OCI-LY3 (cell line): Measurements from ENCODE around the gene OR4N2.
"Not testable (repeated sequence)": the region's sequence is repeated elsewhere in the genome, so short reads cannot be mapped to it uniquely, and the experiment has no call there.

Experiments used
- H2AFZ ChIP-seq: fragments of 200-600, 300-600 bp; shearing (Covaris generic); 2 replicates; pipeline ENCODE4 v1.6.0; 2014; ENCODE audit warnings: antibody characterized with exemption, low read depth, low read length
- H3K27ac ChIP-seq: fragments of 200-600, 300-600 bp; sonication (generic); 2 replicates; pipeline ENCODE4 v1.5.1; 2014; ENCODE audit warnings: mild to moderate bottlenecking, low read length, moderate library complexity, mixed read lengths
- H3K27me3 ChIP-seq: fragments of 200-600, 300-600 bp; sonication (generic); 2 replicates; pipeline ENCODE4 v1.6.1; 2014; ENCODE audit warnings: low read depth, low read length, mixed read lengths
- H3K36me3 ChIP-seq: fragments of 200-600, 300-600 bp; sonication (generic); replicated peaks from 2 replicates; pipeline ENCODE3; 2014; ENCODE audit warnings: low read depth, low read length, mixed read lengths
- H3K4me1 ChIP-seq: fragments of 300-600, 200-600 bp; sonication (generic); 2 replicates; pipeline ENCODE4 v1.6.1; 2014; ENCODE audit warnings: low read length, mixed read lengths
- H3K4me2 ChIP-seq: fragments of 200-600, 300-600 bp; sonication (generic); 2 replicates; pipeline ENCODE4 v1.6.1; 2014; ENCODE audit warnings: low read length, mixed read lengths
- H3K4me3 ChIP-seq: fragments of 300-600, 200-600 bp; sonication (generic); 2 replicates; pipeline ENCODE4 v1.5.1; 2014; ENCODE audit warnings: antibody characterized with exemption, mild to moderate bottlenecking, low read length, moderate library complexity
- H3K79me2 ChIP-seq: fragments of 300-600, 200-600 bp; shearing (Covaris generic); 2 replicates; pipeline ENCODE4 v1.6.1; 2014; ENCODE audit warnings: mild to moderate bottlenecking, low read length, mixed read lengths
- H3K9ac ChIP-seq: fragments of 300-600, 200-600 bp; shearing (Covaris generic); 2 replicates; pipeline ENCODE4 v1.6.0; 2014; ENCODE audit warnings: mild to moderate bottlenecking, low read length, moderate library complexity
- H3K9me3 ChIP-seq: fragments of 200-600, 300-600 bp; shearing (Covaris generic); 2 replicates; pipeline ENCODE4 v1.6.1; 2014; ENCODE audit warnings: low read length, mixed read lengths; ENCODE audit not compliant: insufficient read depth
- H4K20me1 ChIP-seq: fragments of 200-600, 300-600 bp; sonication (generic); 2 replicates; pipeline ENCODE4 v1.6.1; 2016; ENCODE audit warnings: low read length, mixed read lengths; ENCODE audit not compliant: insufficient read depth
- EZH2phosphoT487 ChIP-seq: fragments of 200-600 bp; shearing (Covaris generic); IDR thresholded peaks from 2 replicates; pipeline ENCODE4 v1.6.1; 2018; ENCODE audit warnings: antibody characterized with exemption, mixed run types, low read depth
- TF ChIP-seq, protein P1 (sequence below): fragments of 200-600, 300-600 bp; sonication (generic); IDR thresholded peaks from 2 replicates; pipeline ENCODE4 v1.5.1; 2014; ENCODE audit warnings: antibody characterized with exemption, low read length, low read depth

Gene OR4N2

DNA sequence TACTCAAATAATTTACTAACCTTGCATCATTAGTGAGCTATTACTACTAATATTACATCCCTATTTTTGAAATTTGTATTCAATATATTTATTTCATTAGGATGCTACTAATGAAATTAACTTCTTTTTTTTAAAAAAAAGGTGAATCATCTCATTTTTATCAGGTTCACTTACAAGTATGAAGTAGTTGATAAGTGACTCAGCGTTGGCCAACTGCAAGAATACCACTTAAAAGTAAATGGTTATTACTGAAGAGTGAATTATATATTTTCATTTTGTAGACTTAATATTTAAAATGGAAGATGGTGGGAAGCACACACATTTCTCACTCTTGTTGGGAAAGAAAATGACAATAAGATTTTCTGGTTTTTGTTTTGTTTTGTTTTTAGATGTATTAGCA is 19.6 kb downstream of the OR4N2 start:
- Histone ChIP-seq H3K4me1 (no peaks in the 10 kb centered on the region), H4K20me1 (no peaks in the 10 kb centered on the region), H3K36me3 (no peaks in the 10 kb centered on the region), H2AFZ (no peak overlapping the region), H3K4me2 (no peak overlapping the region), H3K9me3 (no peaks in the 10 kb centered on the region), H3K9ac (no peak overlapping the region), H3K79me2 (no peaks in the 10 kb centered on the region), H3K27ac (no peak overlapping the region), H3K4me3 (no peak overlapping the region), H3K27me3 (no peaks in the 10 kb centered on the region)
- no peak for TF ChIP-seq EZH2phosphoT487
- TF ChIP-seq, protein P1, sequence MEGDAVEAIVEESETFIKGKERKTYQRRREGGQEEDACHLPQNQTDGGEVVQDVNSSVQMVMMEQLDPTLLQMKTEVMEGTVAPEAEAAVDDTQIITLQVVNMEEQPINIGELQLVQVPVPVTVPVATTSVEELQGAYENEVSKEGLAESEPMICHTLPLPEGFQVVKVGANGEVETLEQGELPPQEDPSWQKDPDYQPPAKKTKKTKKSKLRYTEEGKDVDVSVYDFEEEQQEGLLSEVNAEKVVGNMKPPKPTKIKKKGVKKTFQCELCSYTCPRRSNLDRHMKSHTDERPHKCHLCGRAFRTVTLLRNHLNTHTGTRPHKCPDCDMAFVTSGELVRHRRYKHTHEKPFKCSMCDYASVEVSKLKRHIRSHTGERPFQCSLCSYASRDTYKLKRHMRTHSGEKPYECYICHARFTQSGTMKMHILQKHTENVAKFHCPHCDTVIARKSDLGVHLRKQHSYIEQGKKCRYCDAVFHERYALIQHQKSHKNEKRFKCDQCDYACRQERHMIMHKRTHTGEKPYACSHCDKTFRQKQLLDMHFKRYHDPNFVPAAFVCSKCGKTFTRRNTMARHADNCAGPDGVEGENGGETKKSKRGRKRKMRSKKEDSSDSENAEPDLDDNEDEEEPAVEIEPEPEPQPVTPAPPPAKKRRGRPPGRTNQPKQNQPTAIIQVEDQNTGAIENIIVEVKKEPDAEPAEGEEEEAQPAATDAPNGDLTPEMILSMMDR: no peak

- Histone ChIP-seq H3K4me2 (no peak overlapping the region), H4K20me1 (no peaks in the 10 kb centered on the region), H3K79me2 (no peaks in the 10 kb centered on the region), H3K4me1 (no peaks in the 10 kb centered on the region), H3K4me3 (no peak overlapping the region), H3K36me3 (no peaks in the 10 kb centered on the region), H3K9me3 (no peaks in the 10 kb centered on the region), H3K9ac (no peak overlapping the region), H3K27me3 (no peaks in the 10 kb centered on the region), H3K27ac (no peak overlapping the region), H2AFZ (no peak overlapping the region)
- TF ChIP-seq EZH2phosphoT487: no peak
- TF ChIP-seq, protein P1: no peak
Measured at GRCh38 chr14:19823765-19824164, 20.2 kb downstream of the OR4N2 start.

DNA sequence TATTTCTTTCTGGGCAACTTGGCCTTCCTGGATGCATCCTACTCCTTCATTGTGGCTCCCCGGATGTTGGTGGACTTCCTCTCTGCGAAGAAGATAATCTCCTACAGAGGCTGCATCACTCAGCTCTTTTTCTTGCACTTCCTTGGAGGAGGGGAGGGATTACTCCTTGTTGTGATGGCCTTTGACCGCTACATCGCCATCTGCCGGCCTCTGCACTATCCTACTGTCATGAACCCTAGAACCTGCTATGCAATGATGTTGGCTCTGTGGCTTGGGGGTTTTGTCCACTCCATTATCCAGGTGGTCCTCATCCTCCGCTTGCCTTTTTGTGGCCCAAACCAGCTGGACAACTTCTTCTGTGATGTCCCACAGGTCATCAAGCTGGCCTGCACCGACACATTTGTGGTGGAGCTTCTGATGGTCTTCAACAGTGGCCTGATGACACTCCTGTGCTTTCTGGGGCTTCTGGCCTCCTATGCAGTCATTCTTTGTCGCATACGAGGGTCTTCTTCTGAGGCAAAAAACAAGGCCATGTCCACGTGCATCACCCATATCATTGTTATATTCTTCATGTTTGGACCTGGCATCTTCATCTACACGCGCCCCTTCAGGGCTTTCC is 24.2 kb downstream of the OR4N2 start:
- H3K4me2 ChIP-seq, H3K4me3 ChIP-seq, H3K27me3 ChIP-seq, H4K20me1 ChIP-seq, H3K79me2 ChIP-seq, H3K9me3 ChIP-seq, H2AFZ ChIP-seq, H3K27ac ChIP-seq, H3K36me3 ChIP-seq, H3K9ac ChIP-seq, H3K4me1 ChIP-seq: not testable (repeated sequence)

GRCh38 chr14:19828314-19828713 is 24.7 kb downstream of the OR4N2 start:
- no peaks in the 10 kb centered on the region for H4K20me1 ChIP-seq
- TF ChIP-seq EZH2phosphoT487: no peak
- TF ChIP-seq, protein P1: no peak
- no peak overlapping the region for H2AFZ ChIP-seq
- H3K9ac ChIP-seq: no peak overlapping the region
- H3K4me3 ChIP-seq: no peak overlapping the region
- H3K9me3 ChIP-seq: no peaks in the 10 kb centered on the region
- no peaks in the 10 kb centered on the region for H3K4me1 ChIP-seq
- H3K27me3 ChIP-seq: no peaks in the 10 kb centered on the region
- no peak overlapping the region for H3K4me2 ChIP-seq
- no peaks in the 10 kb centered on the region for H3K36me3 ChIP-seq
- no peaks in the 10 kb centered on the region for H3K79me2 ChIP-seq
- H3K27ac ChIP-seq: no peak overlapping the region

GRCh38 chr14:19834203-19834848 is 30.8 kb downstream of the OR4N2 start:
- H3K36me3 ChIP-seq: not testable (repeated sequence)

More at GRCh38 chr14:19834203-19834848, 30.8 kb downstream of the OR4N2 start:
- H3K27ac ChIP-seq, H2AFZ ChIP-seq, H3K9me3 ChIP-seq, H3K4me1 ChIP-seq, H3K4me3 ChIP-seq, H4K20me1 ChIP-seq, H3K4me2 ChIP-seq, H3K27me3 ChIP-seq, H3K79me2 ChIP-seq, H3K9ac ChIP-seq: not testable (repeated sequence)
